Activated CD4-positive, CD25-positive, alpha-beta regulatory T cell treated with anti-CD3 and anti-CD28 coated beads, Interleukin-2, amount 50 U/mL, for 72 hours (primary cell): Measurements from ENCODE around the gene NDUFV2.

Experiments
- DNase-seq: peaks from one replicate; pipeline ENCODE4 v3.0.0; 2021

The NDUFV2 gene

GRCh38 chr18:9120796-9121195 is 18.3 kb downstream of the NDUFV2 start:
- no peak for DNase-seq

GRCh38 chr18:9123520-9123919 is 21.0 kb downstream of the NDUFV2 start:
- no peak for DNase-seq

- DNase-seq = no peak
Measured at GRCh38 chr18:9124824-9125223, 22.3 kb downstream of the NDUFV2 start.

GRCh38 chr18:9126337-9126736 is 23.8 kb downstream of the NDUFV2 start:
- no peak for DNase-seq

GRCh38 chr18:9130195-9130594 is 27.7 kb downstream of the NDUFV2 start:
- no peak for DNase-seq

- no peak for DNase-seq
Measured at GRCh38 chr18:9130806-9131205, 28.3 kb downstream of the NDUFV2 start.

- no peak for DNase-seq
Measured at GRCh38 chr18:9132628-9133027, 30.1 kb downstream of the NDUFV2 start.

GRCh38 chr18:9133225-9133624 is 30.7 kb downstream of the NDUFV2 start:
- no peak for DNase-seq

GRCh38 chr18:9135081-9135911 is 32.8 kb downstream of the NDUFV2 start:
- DNase-seq = no peak

GRCh38 chr18:9135912-9136314 is 33.4 kb downstream of the NDUFV2 start:
- no peak for DNase-seq

- peak; percentile 99 for DNase-seq
Measured at GRCh38 chr18:9136315-9137155, 34.0 kb downstream of the NDUFV2 start, which contains the start of gene ANKRD12. Gene ANKRD12, plus strand, starts transcription at chr18:9136781. Its CDS starts 45,652 bp downstream, at chr18:9182433.

GRCh38 chr18:9137168-9138066 is 34.9 kb downstream of the NDUFV2 start:
- DNase-seq = peak; percentile 74

GRCh38 chr18:9139400-9140039 is 37.0 kb downstream of the NDUFV2 start:
- no peak for DNase-seq

GRCh38 chr18:9140381-9140780 is 37.9 kb downstream of the NDUFV2 start:
- no peak for DNase-seq

GRCh38 chr18:9140984-9141383 is 38.5 kb downstream of the NDUFV2 start:
- DNase-seq = no peak

- DNase-seq = no peak
Measured at GRCh38 chr18:9146224-9146623, 43.7 kb downstream of the NDUFV2 start.

GRCh38 chr18:9147440-9148202 is 45.1 kb downstream of the NDUFV2 start:
- no peak for DNase-seq

GRCh38 chr18:9148203-9148552 is 45.7 kb downstream of the NDUFV2 start:
- DNase-seq = no peak

GRCh38 chr18:9150121-9150520 is 47.6 kb downstream of the NDUFV2 start:
- no peak for DNase-seq

GRCh38 chr18:9153256-9153655 is 50.8 kb downstream of the NDUFV2 start:
- no peak for DNase-seq

GRCh38 chr18:9156604-9157249 is 54.2 kb downstream of the NDUFV2 start:
- no peak for DNase-seq
